Epithelial cell of proximal tubule (primary cell): ENCODE data around the gene GRPR. TPM values are rescaled to one million over a fixed set of nuclear protein-coding genes. Genes with fewer than 3 reads are reported as not detected.
A peak's percentile ranks its signal among the peaks of the same experiment; 100 is the strongest.
"Not testable (repeated sequence)": the region's sequence is repeated elsewhere in the genome, so short reads cannot be mapped to it uniquely, and the experiment has no call there.

Experiments used
- DNase-seq: peaks from one replicate; pipeline ENCODE4 v3.0.0-alpha.2; 2011; ENCODE audit warnings: low read depth
- H3K4me3 ChIP-seq: 2 replicates; pipeline ENCODE4 v1.5.1; 2011; ENCODE audit warnings: low read depth, mild to moderate bottlenecking, low read length
- CTCF ChIP-seq: conservative IDR thresholded peaks from 2 replicates; pipeline ENCODE4 v1.5.1; 2012; ENCODE audit warnings: low read depth, mild to moderate bottlenecking, low read length
- total RNA-seq: library from RNA; depleted of rRNA; stranded (reverse); fragments of >200 nt; gene quantifications from 2 replicates; pipeline ENCODE4 v1.2.3, GENCODE V29; 2015

Gene GRPR
- total RNA-seq, 1 donor from 2014 or later: 0.40 TPM

- no peak for DNase-seq
- H3K4me3 ChIP-seq: no peak overlapping the region
- TF ChIP-seq CTCF: no peak
Measured at GRCh38 chrX:16171944-16172343, 48.6 kb downstream of the GRPR start.

DNA sequence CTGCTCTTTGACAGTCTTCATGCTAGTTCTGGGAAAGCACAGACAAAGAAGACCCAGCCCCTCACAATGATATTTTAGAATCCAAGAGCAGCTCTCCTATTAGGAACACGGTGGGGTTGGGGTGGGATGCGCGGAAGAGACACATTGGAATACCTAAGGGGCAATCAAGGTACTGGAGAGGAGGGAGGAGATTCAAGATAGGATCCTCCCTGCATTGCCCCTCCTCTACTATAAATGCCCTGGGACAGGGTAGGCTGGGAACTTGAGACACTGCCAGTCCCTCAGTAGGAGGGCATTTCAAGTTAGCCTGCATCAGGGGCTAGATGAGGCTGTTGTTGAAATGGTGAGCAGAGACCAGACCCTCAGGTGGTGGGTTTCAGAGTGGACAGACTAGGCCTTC is 49.0 kb downstream of the GRPR start:
- H3K4me3 ChIP-seq: no peak overlapping the region
- no peak for TF ChIP-seq CTCF
- DNase-seq: no peak

- no peak for DNase-seq
- H3K4me3 ChIP-seq: no peak overlapping the region
- TF ChIP-seq CTCF: no peak
Measured at GRCh38 chrX:16175329-16176061, 52.1 kb downstream of the GRPR start.

GRCh38 chrX:16177260-16177659 is 53.9 kb downstream of the GRPR start:
- no peak for DNase-seq
- TF ChIP-seq CTCF: no peak
- H3K4me3 ChIP-seq: no peak overlapping the region

DNA sequence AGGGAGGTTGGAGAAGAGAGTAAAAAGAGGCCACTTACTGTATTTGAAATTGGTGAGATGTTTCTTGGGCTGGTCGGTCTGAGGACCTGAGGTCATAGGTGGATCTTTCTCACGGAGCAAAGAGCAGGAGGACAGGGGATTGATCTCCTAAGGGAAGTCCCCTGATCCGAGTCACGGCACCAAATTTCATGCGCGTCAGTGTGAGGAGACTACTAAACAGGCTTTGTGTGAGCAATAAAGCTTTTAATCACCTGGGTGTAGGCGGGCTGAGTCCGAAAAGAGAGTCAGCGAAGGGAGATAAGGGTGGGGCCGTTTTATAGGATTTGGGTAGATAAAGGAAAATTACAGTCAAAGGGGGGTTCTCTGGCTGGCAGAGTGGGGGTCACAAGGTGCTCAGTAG is 60.5 kb downstream of the GRPR start:
- DNase-seq, H3K4me3 ChIP-seq: not testable (repeated sequence)

DNA sequence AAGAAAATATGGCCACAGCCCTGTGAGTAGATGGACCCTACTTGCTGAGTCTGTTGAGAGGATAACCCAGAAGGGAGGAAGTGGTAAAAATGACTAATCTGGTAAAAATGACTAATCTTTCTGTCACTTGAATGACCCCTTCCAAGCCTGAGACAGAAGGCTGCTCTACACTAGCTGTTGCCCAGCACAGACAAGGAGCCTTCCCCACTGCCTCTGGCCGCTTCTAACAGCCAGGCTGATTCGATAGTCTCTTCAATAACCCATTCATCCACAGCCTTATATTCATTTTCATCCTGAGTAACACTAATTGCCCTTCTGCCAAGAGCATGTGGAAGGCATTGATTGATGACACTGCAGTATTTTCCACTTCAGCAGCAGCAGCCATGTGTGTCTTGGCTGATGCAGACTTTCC is 62.4 kb downstream of the GRPR start:
- peak; percentile 45 for DNase-seq
- TF ChIP-seq CTCF: no peak
- no peak overlapping the region for H3K4me3 ChIP-seq

GRCh38 chrX:16186380-16187007 is 63.1 kb downstream of the GRPR start:
- TF ChIP-seq CTCF: no peak
- DNase-seq: no peak
- no peak overlapping the region for H3K4me3 ChIP-seq
